Measurements from ENCODE around the gene XRCC1. TPM values are rescaled to one million over a fixed set of nuclear protein-coding genes. Genes with fewer than 3 reads are reported as not detected.
"Not testable (repeated sequence)": the region's sequence is repeated elsewhere in the genome, so short reads cannot be mapped to it uniquely, and the experiment has no call there.

XRCC1 gene
- total RNA-seq, 6 experiments from 2014 or later = 5.5 to 8.4 (median 7.5) TPM

GRCh38 chr19:43548706-43549105, 26.6 kb downstream of the XRCC1 start:
- Histone ChIP-seq H3K27me3 (no peaks in the 10 kb centered on the region), H3K4me1 (no peaks in the 10 kb centered on the region), H3K36me3 (peaks cover 0 to 21% (median 0%) of the 10 kb centered on the region in 4 donors), H3K27ac (no peak overlapping the region), H3K9me3 (no peaks in the 10 kb centered on the region), H3K4me3 (no peak overlapping the region)
- no peak for TF ChIP-seq POLR2A (IDR thresholded peaks at IDR 0.05)
- TF ChIP-seq, protein P1, sequence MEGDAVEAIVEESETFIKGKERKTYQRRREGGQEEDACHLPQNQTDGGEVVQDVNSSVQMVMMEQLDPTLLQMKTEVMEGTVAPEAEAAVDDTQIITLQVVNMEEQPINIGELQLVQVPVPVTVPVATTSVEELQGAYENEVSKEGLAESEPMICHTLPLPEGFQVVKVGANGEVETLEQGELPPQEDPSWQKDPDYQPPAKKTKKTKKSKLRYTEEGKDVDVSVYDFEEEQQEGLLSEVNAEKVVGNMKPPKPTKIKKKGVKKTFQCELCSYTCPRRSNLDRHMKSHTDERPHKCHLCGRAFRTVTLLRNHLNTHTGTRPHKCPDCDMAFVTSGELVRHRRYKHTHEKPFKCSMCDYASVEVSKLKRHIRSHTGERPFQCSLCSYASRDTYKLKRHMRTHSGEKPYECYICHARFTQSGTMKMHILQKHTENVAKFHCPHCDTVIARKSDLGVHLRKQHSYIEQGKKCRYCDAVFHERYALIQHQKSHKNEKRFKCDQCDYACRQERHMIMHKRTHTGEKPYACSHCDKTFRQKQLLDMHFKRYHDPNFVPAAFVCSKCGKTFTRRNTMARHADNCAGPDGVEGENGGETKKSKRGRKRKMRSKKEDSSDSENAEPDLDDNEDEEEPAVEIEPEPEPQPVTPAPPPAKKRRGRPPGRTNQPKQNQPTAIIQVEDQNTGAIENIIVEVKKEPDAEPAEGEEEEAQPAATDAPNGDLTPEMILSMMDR (IDR thresholded peaks at IDR 0.05) = no peak
- 98% methylated on average over 2 of the region's 2 CpGs for WGBS (ENCODE audit: insufficient coverage, low coverage, low lambda C conversion rate, missing lambda C conversion rate)
- intact Hi-C loops (cut with DNase I) = no loop called here
- no peak for ATAC-seq
- DNase-seq = no peak

- DNase-seq; H3K4me3 ChIP-seq; H3K9me3 ChIP-seq; intact Hi-C loops (cut with DNase I); ATAC-seq; H3K27ac ChIP-seq; H3K4me1 ChIP-seq; H3K27me3 ChIP-seq: not testable (repeated sequence)
- WGBS (ENCODE audit: insufficient coverage, low coverage, low lambda C conversion rate, missing lambda C conversion rate) = 100% methylated on average over 1 of the region's 24 CpGs
- H3K36me3 ChIP-seq = peaks cover 0 to 20% (median 1%) of the 10 kb centered on the region in 4 donors
These were observed 27.4 kb downstream of the XRCC1 start for GRCh38 chr19:43547926-43548325.

- no CpG with 5 or more reads among the region's 3 CpGs for WGBS (ENCODE audit: insufficient coverage, low coverage, low lambda C conversion rate, missing lambda C conversion rate)
- no peak for DNase-seq
- H3K36me3 ChIP-seq = peaks cover 0 to 12% (median 1%) of the 10 kb centered on the region in 4 donors
These were observed 28.7 kb downstream of the XRCC1 start for GRCh38 chr19:43546581-43546980.

DNA sequence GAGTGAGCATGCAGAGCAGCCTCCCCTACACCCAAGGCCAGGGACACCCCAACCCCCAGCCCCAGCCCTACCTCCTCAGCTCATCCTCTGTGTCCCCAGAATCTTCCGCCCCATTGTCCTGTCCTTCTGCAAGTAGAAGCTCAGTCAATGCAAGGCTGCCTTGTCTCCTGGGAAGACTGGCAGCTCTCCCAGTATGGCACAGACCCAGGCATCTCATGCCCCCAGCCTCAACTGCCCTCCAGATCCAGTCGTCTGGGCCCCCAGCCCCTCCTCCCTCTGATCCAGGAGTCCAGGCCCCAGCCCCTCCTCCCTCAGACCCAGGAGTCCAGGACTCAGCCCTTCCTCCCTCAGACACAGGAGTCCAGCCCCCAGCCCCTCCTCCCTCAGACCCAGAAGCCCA, 29.3 kb downstream of the XRCC1 start:
- DNase-seq = no peak
- TF ChIP-seq, protein P1 (IDR thresholded peaks at IDR 0.05) = no peak
- no peak for TF ChIP-seq POLR2A (IDR thresholded peaks at IDR 0.05)
- H3K4me3 ChIP-seq = no peak overlapping the region
- H3K27me3 ChIP-seq = no peaks in the 10 kb centered on the region
- no peak overlapping the region for H3K27ac ChIP-seq
- intact Hi-C loops (cut with DNase I) = no loop called here
- no peaks in the 10 kb centered on the region for H3K9me3 ChIP-seq
- peaks cover 0 to 10% (median 0%) of the 10 kb centered on the region in 4 donors for H3K4me1 ChIP-seq
- ATAC-seq = no peak
- whole genome bisulfite sequencing (ENCODE audit: insufficient coverage, low coverage, low lambda C conversion rate, missing lambda C conversion rate) = 60% methylated on average over 2 of the region's 2 CpGs
- H3K36me3 ChIP-seq = peaks cover 0 to 6% (median 1%) of the 10 kb centered on the region in 4 donors

More at GRCh38 chr19:43546581-43546980, 28.7 kb downstream of the XRCC1 start:
- intact Hi-C loops (cut with DNase I) = no loop called here
- no peaks in the 10 kb centered on the region for H3K9me3 ChIP-seq
- ATAC-seq = no peak
- H3K27me3 ChIP-seq = no peaks in the 10 kb centered on the region
- TF ChIP-seq, protein P1 (IDR thresholded peaks at IDR 0.05) = no peak
- TF ChIP-seq POLR2A (IDR thresholded peaks at IDR 0.05) = no peak
- H3K4me3 ChIP-seq = no peak overlapping the region
- peaks cover 0 to 10% (median 0%) of the 10 kb centered on the region in 4 donors for H3K4me1 ChIP-seq
- H3K27ac ChIP-seq = no peak overlapping the region

DNA sequence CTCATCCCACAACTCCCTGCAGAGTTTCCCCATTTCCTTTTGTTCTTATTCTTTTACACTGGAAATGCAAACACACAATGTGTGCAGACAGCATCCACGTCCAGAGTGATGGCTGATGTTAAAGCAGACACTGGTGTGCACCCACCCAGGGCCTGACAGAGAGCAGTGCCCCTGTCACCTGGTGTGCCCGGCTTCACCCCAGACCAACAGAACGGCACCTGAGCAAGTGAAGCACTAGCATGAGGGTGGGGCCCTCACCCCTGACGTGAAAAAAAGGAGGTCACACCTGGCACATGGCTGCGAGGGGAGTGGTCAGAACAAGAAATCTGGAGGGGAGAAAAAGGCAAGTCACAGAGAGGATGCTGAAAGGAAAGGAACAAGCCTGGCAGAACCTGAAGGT, 30.1 kb downstream of the XRCC1 start:
- TF ChIP-seq POLR2A (IDR thresholded peaks at IDR 0.05) = no peak
- TF ChIP-seq, protein P1 (IDR thresholded peaks at IDR 0.05) = no peak
- H3K4me3 ChIP-seq = no peak overlapping the region
- intact Hi-C loops (cut with DNase I) = no loop called here

More for the DNA sequence above, 30.1 kb downstream of the XRCC1 start:
- H3K27me3 ChIP-seq = no peaks in the 10 kb centered on the region
- no peak for DNase-seq
- 90% methylated on average over 5 of the region's 5 CpGs for WGBS (ENCODE audit: insufficient coverage, low coverage, low lambda C conversion rate, missing lambda C conversion rate)
- peaks cover 0 to 10% (median 0%) of the 10 kb centered on the region in 4 donors for H3K4me1 ChIP-seq
- H3K9me3 ChIP-seq = no peaks in the 10 kb centered on the region
- H3K36me3 ChIP-seq = peaks cover 0 to 2% (median 0%) of the 10 kb centered on the region in 4 donors
- no peak overlapping the region for H3K27ac ChIP-seq
- no peak for ATAC-seq

Data from right lobe of liver (tissue), 6 donors.